DMS53 treated with DMSO at 0.1 percent for 48 hours (cell line): ENCODE measurements around the gene PROSER2.

Source experiments
- DNase-seq: peaks from one replicate; lab custom pipeline; 2025; ENCODE audit not compliant: unreplicated experiment; lab: John Stamatoyannopoulos, UW

Gene PROSER2

DNA sequence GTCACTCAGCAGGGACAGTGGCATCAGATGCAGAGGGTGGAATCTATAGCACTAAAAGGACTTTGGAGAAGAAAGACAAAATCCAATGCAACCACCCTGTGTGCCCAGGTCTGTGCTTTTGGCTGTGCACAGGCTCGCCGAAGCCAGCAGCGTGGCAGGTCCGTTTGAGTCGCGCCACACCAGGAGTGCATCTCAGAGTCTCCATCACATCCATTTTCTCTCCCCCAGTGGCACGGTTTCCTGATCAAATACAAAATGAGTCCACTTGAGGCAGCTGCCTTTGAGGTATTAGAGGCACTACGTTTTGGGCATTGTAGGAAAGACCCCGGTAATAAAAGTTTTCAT, 23.4 kb upstream of the PROSER2 start:
- DNase-seq, result no peak

DNA sequence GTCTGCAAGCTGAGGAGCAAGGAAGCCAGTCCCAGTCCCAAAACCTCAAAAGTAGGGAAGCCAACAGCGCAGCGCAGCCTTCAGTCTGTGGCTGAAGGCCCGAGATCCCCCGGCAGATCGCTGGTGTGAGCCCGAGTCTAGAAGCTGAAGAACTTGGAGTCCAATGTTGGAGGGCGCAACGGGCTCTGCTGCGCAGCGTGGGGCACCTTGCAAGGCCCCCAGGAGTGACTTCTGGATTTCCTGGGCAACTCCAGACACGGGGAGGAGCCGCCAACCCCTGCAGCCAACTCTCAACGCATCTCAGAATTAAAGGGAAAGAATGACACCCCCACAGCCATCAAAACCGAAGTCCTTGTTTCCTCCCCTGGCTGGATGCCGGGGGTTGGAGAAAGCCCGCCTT, 18.8 kb upstream of the PROSER2 start:
- no peak for DNase-seq

DNA sequence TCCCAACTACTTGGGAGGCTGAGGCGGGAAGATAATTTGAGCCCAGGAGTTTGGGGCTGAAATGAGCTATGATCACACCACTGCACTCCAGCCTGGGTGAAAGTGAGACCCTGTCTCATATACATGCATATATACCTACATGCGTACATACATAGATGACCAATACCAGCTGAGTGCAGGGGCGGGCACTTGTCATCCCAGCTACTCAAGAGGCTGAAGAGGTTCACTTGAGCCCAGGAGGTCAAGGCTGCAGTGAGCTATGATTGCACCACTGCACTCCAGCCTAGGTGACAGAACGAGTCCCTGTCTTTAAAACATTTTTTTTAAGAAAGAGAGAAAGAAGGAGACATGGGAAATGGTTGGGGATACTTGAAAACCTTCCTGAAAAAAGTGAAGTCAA, 17.4 kb upstream of the PROSER2 start:
- no peak for DNase-seq

DNA sequence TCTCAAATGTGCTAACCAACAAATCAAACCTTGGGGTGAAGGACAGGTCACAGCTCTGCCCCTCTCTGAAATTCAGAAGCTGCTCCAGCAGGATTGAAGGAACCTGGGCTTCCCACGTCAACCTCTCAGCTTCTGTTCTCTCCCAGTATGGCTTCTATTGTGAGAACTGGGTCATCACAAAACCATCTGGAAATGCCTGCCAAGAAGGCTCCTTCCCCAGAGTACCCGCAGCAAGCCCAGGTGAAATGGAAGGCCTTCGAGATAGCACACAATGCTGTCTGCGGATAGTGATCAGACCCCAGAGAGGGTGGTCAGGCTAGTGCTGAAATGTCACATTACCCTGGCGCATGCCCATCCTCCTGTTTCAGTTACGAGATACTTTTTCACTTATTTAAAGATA, 16.4 kb upstream of the PROSER2 start:
- no peak for DNase-seq

DNA sequence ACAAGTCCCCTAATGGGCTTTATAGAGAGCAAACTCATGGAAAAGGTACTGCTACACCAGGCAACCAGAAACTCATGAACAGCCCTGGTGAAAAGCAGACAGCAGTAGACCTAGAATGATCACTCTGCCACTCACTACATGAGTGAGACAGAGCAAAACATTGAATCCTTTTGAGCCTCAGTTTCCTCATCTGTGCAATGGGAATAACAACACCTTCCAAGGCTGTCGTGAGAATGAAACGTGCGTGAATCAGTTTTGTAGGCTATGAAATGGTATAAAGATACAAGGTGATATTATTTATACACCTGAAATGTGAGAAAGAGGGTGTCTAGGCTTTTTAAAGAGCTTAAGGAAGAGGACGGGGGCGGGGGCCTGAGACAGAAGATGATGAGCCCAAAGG, 14.3 kb upstream of the PROSER2 start:
- no peak for DNase-seq

DNA sequence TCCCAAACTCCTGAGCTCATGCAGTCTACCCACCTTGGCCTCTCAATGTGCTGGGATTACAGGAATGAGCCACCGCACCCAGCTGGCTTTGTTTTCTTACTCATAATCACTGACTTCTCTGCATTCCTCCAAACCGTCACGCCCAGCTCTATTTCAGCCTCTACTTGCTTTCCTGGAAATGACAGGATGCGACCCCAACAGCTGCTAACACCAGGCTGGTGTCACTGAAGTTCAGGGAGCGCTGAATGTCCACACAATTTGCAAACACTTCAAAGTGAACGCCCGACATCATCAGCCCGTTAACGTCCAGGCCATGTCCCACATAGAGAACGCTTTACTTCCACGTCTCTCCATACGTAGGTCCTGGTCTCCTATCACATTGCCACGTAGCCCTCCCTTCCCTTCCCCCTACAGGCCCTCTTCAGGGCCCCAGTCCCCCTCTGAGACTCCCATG, 12.8 kb upstream of the PROSER2 start:
- DNase-seq, result no peak

DNA sequence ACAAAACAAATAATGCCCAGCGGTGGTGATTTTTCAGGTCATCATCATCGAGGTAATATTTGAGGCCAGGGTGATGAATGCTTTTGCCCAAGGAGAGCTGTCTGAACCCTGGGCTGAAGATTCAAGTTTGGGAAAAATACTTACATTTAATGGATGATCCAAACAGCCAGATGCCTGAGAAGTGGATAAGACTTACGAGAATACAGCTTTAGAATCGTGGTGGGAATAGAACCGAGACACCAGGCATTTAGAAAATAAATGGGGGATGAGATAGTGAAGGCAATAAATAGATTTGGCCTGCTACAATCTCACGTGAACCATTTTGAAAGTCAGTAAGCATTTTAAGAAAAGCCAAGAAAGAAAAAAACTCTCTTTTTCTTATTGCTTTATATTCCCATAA, 12.2 kb upstream of the PROSER2 start:
- DNase-seq, result no peak

DNA sequence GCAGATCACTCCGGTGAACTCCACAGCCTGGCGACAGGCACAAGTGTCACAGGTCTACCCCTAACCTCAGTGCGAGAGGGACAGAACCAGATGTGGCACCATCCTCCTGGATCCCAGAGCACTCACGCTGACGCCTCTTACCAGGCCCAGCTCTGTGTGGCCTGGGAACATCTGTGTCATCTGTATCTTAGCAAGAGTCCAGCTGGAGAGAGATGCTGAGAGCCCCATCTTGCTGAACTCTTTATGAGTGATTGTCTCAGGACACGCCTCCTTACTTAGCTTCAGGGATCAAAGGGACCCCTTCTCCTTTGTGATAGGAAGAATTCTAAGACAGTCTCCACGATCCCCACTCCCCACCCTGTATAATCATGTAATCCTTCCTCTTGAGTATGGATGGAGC, 10.0 kb upstream of the PROSER2 start:
- DNase-seq, result no peak

DNA sequence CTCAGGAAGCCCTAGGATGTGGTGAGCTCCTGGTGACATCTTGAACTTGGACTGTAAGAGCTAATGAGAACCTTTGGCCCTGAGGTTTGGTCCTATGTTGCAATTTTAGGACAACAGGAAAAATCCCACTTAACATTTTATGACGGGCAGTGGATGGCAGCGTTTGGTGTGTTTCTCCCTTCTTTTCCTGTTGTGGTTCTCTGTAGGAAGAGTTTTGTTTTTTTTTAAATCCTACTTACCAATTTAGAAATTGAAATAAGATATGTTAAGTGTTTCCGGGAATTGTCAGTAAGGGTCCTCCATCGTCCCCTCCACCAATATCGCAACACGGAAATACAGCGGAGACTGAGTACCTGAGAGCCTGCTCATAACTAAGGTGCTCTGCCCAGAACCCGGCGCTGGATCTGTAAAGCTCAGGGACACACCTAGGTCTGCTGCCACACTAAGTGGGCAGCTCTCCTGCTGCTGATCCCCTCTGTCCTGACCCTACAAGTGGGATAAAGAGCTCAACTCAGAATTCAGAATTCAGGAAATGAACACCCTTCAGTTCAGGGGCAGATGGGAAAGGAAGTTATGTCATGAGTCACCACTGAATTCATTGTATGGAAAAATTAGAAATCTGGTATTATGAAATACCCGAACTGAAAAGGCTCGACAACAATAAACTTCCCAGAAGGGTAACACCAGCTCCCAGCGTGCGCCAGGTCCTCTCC, 9.1 kb upstream of the PROSER2 start:
- no peak for DNase-seq

DNA sequence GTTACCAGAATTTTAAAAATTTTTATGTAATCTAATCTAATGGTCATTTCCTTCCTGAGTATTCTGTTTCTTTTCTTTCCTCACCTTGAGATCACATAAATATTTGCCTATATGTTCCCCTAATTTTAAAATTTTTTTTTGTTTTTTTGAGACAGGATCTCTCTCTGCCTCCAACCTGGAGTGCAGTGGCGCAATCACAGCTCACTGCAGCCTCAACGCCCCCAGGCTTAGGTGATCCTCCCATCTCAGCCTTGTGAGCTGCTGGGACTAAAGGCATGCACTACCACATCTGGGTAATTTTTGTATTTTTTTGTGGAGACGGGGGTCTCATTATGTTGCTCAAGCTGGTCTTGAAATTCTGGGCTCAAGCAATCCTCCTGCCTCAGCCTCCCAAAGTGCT, 4.1 kb upstream of the PROSER2 start:
- DNase-seq, result no peak

DNA sequence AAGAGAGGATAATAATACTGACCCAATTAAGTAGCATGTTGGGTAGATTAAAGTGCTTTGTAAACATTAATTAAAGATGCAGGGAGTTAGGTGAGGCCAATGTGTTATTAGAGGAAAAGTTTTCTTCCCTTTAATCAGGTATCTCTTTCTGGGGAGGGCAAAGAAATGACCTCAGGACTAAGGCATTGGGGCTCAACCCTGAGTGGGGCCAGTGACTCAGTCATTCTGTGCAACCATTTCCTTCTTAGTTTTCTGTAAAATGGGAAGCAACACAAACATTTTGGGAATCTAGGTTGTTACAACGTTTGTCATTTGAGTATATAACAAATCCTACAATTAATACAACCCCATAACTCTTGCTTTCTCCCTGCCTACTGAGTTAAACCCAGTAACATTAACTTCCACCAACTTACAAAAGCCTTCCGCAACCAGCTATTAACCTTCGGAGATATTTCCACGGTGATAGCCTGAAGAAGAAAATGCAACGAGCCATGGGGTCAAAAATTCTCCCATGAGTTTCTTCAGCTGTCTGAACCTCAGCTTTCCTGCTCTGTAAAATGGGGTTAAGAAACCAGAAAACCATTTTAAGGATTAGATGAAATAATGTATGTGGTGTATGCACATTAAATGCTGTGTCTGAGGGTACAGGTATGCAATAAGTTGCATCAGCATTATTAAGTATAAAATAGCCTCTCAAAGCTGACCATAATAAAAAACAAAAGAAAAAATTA, 965 bp upstream of the PROSER2 start:
- no peak for DNase-seq

DNA sequence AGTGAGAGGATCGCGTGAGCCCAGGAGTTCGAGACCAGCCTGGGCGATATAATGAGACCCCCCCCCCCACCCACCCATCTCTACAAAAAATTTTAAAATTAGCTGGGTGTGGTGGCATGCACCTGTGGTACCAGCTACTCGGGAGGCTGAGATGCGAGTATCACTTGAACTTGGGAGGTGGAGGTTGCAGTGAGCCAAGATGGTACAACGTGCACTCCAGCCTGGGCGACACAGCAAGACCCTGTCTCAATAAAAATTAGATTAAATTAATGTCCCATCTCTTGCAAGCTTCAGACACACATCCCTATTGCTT, 391 bp upstream of the PROSER2 start:
- DNase-seq, result no peak

DNA sequence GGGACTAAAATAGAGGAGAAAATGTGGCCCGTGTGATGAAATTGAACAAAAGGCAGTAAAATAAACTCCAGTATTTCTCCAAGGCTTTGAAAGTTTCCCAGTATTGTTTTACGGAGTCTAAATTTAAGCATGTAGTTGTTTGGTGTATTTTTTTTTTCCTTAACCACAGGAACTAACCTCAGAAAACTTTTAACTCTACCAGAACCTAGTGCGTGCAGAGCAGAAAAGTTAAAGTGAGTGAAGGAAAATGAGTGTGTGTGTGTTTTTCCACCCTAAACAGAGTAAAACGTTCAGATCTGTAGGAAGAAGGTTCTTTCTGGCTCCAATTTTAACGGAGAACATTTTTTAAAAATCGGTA, 812 bp downstream of the PROSER2 start:
- DNase-seq, result no peak

DNA sequence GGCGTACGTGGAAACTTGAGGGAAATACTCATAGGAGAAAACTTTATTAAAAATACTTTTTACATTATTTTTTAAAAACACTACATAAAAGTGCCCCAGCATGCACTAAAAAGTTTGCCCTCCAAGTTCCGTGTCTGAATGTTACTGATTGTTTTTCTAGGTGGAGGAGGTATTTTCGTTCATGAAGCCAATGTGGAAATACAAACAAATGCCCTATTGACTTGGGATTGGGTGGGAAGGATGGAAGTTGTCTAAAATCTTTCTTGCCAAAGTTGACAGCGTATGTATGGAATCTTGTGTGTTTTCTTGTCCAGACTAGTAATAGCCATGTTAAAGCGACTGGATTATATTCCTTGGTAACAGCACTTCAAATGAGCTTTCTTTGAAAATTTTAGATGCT, 1.2 kb downstream of the PROSER2 start:
- DNase-seq, result no peak

DNA sequence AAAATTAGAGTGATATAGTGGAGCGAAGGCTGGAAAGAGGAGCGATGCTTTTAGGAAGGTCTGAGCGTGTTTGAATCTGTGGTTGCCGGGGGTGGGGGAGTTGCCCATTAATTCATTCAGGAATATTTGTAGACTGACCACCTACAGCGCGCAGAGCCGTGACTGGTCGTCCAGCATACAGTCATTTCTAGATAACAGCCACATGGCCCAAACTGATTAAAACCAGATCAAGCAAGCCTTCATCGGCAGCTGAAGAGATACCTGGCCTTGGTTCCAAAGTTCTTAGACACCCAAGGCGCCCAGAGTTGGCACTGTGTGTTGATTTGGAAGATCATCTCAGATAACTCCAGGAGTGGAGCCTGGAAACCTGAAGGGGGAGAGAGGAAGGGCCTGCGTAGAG, 1.7 kb downstream of the PROSER2 start:
- no peak for DNase-seq

DNA sequence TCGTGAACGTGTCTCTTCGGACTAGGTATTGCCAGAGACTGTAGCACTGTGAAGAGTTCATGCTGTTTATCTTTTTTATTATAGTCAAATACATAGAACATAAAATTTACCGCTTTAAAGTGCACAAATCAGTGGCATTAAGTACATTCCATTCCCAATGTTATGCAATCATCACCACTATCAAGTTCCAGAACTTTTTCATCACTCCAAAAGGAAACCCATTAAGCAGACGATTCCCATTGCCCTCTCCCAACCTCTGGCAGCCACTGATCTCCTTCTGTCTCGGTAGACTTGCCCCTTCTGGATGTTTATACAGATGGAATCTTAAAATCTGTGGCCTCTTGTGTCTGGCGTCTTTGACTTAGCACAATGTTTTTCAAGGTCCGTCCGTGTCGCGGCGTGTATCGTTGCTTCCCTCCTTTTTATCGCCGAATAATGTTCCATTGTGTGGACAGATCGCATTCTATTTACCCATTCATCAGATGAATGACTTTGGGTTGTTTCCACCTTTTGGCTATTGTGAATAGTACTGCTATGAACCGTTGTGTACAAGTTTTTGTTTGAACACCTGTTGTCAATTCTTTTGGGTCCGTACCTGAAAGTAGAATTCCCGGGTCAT, 2.7 kb downstream of the PROSER2 start:
- DNase-seq, result no peak

DNA sequence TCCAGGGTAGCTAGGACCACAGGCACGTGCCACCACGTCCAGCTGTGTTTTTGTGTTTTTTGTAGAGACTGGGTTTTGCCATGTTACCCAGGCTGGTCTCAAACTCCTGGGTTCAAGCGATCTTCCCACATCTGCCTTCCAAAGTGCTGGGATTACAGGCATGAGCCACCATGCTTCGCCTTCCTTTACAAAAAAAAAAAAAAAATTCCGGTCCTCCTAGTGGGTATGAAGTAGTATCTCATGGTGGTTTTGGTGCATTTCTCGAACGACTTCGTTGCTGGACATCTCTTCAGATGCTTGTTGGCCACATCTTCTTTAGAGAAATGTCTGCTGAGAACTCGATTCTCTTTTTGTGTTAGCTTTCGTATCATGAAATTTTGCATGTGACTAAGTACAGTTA, 3.9 kb downstream of the PROSER2 start:
- DNase-seq, result no peak

DNA sequence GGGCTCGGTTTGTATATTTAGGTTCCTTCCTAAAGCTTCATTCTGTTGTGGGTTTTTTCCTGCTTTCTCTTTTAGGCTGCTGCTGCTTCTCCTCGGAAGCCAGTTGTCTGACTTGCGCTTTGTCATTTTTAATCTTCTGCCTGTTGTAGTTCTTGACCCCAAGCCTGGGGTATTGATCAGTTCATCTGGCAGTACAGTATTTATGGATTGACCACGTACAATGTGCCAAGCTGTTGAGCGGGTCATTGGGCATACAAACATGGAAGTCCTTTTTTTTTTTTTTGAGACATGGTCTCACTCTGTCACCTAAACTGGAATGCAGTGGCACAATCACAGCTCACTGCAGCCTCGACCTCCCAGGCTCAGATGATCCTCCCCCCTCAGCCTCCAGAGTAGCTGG, 4.3 kb downstream of the PROSER2 start:
- DNase-seq, result no peak

DNA sequence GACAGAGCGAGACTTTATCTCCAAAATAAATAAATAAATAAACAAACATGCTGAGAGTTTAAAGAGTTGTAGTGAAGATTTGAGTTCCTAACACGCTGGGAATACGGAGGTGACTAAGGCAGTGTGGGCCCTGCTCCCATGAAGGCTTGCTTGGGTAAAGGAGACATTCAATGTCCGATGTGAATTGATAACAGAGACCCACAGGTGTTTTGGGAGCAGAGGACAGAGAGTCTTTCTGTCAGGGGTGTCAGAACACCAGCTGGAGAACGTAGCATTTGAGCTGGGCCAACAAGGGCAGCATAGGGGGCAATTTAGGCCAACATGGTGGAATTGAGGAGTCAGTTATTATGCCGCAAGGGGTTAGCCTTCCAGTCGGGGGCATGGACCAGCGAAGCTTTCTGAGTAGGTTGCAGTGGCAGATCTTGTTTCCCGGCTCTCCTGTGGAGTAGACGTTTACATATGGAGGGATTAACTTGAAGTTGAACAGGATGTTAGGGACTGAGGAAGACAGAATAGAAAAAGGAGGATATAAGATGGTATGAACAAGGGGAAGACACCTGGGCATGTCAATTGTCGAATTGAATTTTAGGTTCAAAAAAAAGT, 5.6 kb downstream of the PROSER2 start:
- no peak for DNase-seq

DNA sequence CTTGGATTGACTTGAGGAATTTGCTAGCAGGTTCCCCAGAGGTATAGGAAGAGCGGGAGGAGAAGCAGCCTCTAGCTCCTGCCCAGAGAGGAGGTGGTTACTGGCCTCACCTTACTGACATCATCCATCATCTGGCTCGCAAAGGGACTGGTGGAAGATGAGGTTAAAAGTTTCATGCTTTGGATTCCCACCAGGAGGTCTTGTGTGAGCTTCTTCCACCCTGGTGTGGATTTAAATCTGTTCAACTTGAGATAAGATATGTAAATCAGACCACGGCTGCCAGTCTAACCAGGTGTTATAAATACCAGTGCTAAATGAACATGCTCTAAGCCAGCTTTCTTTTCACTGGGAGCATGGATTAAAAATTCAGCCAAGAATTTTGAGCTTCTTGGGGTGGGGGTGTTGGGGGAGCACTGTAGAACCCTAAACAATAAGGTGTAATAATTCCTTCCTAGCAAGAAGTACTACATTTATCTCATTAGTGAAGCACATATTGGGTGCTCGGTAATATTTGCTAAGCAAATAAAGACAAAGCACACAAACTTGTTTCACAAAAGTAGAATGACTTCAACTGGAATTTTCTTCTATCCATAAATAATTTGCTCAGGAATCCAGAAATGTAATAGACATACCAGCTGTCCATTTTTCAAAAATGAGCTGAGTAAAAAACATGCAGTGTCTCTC, 7.8 kb downstream of the PROSER2 start:
- no peak for DNase-seq

DNA sequence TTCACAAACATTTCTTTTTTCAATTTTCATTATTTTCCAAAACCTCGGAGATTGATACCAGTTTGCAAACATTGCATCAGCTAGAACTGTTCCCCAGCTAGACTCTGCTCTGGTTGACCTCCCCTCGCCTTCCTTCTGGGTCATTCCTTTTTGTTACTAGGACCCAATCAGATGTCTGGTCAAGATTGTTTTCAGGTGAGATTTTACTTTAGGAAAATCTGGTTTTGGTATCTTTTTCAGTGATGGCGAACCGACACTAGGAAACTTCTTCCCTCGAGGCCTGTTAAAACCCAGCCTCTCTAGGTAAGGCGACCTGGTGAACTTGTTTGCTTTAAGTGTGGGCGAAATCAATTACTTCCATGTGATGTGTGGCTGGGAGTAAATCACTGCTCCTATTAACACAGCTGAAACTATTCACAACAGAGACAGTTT, 8.4 kb downstream of the PROSER2 start:
- no peak for DNase-seq

DNA sequence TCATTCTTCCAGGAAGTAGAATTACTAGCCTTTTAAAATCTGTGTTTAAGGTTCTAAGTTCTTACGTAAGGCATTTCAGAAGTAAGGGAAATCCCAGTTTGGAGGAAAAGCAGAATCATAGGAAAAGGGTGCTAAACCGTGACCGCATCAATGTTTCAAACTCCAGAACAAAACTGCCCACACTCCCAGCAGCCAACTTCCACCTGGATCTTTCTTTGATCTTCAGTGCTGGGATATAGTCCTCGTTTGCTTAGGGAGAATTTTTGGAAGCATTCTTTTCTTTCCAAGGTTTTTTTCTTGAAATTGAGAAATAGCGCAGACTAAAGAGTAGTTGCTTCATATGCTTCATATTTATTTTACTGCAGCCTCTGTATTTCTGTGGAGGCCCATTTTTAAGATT, 8.9 kb downstream of the PROSER2 start:
- no peak for DNase-seq
